ENCODE data around the gene CTCF.
A peak's percentile ranks its signal among the peaks of the same experiment; 100 is the strongest.

The CTCF gene

DNA sequence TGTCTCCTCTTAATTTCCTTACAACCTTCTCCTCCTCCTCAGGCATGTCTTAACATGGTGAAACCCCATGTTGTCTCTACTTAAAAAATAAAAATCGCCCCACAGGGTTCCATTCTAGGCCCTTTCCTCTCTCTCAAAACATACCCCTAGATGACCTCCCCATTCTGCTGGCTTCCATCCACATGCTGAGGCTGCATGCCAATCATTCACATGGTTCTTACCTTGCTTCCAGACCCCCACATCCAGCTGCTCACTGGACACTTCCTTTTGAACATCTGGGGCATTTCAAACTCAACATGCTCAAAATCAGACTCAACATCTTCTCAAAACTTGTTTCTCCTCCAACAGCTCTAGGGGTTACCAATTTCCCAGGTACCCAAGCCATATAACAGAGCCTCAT, 12.4 kb upstream of the CTCF start:
- DNase-seq: no peak

DNA sequence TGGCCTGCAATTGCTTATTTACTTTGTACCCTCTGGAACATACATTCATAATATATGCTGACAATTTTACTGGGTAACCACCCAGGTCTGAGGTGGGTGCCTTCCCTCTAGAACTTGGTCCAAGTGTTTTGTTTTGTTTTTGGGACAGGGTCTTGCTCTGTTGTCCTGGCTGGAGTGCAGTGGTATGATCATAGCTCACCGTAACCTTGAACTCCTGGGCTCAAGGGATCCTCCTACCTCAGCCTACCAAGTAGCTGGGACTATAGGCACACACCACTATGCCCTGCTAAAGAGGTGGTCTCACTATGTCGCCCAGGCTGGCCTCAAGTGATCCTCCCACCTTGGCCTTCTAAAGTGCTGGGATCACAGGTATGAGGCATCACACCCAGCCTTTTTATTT, 11.2 kb upstream of the CTCF start:
- no peak for DNase-seq

DNA sequence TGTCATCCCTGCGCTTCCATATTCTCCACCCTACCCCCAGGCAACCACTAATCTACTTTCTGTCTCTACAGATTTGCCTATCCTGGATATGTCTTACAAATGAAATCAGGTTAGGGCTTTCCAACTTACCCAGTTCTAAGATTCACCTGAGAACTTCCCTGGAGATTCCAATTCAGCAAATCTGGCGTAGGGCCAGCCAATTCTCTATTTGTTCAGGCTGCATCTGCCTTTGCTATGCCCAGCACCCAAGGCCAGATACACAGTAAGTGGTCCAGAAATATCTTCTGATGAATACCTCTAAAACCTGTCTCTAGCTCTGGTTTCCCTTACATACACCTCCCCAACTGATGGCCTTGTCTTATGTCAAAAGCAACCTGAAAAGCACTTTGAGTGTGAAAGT, 10.4 kb upstream of the CTCF start:
- DNase-seq: peak in 1 of 3 experiments; percentile 52

DNA sequence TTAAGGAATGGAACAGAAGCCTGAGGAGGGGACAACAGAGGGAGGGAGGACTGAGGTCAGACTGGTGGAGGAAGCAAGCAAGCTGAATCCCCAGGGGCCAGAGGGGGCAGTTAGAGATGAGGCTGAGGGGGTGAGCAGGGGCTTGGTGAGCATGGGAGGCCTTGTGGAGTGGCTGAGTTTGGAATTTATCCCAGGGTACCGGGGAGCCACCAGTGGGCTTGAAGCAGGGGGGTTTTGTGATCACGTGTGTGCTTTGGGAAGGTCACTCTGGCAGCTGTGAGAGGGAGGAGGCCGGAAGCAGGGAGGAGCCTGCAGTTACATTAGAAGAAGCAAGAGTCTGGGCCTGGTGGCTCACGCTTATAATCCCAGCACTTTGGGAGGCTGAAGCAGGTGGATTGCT, 9.8 kb upstream of the CTCF start:
- DNase-seq: peak in 1 of 3 experiments; percentile 24

DNA sequence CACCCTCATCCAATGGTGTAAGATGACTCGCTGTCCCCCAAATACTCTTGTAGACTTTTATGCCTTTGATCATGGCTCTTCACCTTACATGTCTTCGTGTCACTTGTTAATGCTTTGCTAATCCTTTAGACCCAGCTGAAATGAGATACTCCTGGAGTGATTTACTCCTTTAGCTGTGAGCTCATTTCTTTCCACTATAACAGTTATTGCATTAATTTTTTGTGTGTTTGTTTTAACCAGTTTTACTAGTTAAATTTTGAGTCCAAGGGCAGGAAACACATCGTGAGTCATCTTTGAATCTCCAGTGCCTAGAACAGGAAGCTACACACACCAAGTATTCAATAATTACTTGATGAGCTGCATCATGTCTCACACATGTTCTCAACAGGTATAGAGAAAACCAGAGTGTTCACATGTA, 6.5 kb upstream of the CTCF start:
- no peak for DNase-seq

DNA sequence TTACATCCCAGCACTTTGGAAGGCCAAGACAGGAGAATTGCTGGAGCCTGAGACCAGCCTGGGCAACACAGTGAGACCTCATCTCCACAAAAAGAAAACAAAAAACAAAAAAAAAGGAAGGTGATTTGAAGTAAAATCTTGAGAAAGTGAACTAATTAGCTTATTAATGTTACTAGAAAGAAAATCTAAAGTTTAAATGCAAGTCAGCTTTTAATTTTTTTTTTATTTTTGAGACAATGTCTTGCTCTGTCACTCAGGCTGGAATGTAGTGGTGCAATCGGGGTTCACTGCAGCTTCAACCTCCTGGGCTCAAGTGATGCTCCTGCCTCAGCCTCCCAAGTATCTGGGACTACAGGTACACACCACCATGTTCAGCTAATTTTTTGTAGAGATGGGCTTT, 3.5 kb upstream of the CTCF start:
- no peak for DNase-seq

DNA sequence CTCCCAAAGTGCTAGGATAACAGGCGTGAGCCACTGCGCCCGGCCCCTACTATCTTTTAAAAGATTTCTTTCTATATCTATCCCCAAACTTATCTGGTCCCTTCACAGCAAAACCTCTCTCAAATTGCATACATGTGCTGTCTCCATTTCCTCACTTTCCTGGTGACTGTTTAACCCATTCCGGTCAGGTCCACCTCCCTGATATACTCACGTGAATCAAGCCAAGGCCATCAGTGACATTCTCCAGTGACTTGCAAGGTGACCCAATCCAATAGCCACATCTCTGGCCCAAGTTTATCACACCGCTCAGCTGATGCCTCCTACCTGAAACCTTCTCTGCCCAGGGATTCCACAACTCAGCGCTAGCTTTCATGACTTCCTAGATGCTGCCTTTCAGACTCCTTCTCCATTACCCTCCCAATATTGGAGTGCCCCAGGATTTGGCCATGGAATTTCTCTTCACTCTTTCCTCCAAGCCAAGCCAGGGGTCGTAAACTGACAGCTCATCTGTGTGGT, 1.4 kb upstream of the CTCF start:
- peak in 1 of 3 experiments; percentile 24 for DNase-seq

DNA sequence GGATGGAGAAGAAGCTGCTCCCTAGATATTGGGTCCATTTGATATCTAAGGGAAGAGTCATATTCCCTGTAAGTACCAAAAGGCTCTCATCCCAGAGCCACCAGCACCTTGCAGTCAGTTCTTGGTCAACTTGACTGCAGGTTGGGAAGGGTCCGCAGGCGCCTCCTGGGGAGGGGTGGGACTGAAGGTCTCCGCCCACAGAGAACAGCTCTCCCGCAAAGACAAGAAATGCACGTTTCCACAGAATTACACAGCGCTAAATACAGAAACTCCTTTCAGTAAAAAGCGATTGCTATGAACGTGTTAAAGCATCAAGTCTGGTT, 864 bp upstream of the CTCF start:
- peak in 1 of 3 experiments; percentile 17 for DNase-seq

DNA sequence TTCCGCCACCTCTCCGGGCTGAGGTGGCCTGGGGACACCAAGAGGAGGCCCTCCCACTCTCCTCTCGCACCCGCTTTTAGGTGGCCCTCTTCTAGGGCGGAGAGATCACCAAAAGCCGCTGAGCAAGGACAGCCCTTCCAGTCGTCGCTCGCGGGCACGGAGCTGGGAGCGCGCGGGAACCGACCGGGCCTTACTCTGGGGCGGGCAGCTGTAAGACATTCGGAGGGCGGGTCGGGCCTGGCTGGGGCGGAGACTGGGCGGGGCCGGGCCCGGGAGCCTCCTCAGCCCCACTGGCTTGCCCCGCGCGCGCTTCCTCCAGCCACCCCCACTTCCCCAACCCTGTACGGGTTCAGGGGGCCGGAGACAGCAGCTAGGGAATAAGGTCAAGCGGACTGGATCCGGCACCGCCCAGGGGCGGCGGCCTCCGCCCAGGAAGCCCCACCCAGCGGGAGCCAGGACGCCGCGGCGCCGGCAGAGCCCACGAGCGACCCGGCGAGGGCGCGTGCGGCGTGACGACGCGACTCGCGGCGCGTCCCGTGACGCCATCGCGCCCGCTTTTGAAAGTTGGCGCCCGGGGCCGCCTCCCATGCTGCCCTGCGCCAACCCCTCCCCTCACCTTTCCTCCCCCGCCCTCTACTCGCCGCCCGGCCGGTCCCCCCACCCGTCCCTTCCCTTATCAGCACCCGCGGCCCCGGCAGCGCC, 351 bp upstream of the CTCF start:
- peak; percentile 93 to 99 (median 95) for DNase-seq

DNA sequence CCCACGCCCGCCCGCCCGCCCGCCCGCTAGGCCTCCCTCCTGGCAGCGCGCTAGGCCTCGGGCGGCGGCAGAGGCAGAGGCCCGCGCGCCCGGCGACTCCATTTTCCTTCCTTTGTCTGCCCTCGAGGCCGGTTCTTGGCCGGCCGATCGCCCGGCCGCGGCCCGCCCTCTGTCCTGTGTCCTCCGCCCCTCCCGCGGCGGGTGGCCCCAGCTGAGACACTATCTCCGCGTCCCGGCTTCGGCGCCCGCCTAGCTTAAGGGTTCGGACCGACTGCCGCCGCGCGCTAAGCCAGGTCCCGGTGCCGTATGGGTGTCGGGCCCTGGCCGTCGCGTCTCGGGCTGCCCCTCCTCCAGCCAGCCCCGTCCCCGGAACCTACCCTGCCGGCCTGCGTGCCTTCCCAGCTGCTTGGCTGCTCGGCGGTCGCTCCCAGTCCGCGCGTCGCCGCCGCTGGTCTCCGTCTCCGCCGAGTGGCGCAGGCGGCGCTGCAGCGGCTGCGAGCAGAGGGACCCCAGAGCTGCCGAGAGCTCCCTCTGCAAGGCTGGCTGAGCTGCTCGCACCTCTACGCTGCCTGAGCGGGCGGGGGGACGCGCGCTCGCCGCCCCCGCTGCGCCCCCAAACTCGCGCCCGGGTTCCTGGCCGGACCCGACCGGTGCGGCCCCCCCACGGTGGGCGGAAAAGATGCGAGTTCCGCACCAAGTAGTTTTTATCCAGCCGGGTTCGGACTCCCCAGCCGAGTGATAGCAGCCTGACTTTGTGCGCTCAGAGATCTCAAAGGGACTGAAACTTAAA, 787 bp downstream of the CTCF start:
- peak; percentile 36 to 79 (median 74) for DNase-seq

DNA sequence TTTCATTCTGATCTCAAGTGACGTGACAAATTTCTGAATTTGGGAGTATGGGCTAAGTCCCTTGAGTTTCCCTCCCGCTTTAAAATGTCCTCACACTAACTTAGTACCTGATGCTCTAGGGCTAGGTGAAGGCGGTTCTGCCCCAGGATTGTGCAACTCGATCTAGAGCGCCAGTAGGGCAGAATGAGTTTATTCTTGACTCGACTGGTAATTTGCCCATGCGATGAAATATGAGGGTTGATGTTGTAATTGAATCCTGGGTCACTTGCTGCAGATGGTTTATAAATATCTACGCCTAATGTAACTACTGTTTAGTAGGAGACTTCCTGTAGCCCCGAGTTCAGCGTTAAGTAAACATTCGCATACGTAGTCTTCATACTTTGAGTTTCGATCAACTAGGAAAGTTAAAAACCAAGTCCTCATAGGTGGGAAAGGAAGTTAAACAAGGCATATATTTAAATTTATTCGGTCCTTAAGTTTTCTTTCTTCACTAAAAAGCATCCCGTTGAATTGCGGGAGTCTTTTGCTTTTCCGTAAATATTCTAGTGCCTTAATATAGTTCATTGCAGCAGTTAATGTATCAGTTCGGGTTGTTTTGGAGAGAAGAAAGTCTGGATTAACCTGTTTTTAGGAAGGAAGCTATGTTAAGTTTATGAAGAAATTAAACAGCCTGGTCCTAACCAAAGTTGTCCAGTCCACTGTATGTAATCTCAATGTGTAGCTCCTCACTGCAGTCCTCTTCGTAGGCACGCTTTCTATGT, 1.6 kb downstream of the CTCF start:
- DNase-seq: peak in 2 of 3 experiments; percentile 50 to 71

DNA sequence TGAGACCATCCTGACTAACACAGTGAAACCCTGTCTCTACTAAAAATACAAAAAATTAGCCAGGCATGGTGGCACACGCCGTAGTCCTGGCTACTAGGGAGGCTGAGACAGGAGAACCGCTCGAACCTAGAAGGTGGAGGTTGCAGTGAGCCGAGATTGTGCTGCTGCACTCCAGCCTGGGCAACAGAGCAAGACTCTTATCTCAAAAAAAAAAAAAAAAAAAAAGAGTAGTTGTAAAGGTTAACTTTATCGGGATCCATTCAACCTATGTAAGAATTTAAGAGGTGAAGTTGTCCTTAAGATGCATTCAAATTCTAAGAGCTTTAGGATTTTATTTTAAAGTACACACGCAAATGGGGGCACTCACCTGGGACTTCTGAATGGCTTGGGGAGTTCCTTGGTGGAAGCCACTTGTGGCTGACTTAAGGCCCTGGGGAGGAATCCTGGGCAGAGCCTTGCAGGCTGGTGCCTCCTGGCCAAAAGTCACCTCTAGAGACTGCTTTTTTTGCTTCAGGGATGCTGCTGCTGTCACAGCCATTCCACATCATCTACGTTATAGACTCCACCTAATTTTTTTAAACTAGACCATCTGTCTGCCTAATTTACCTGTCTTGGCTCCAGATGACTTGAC, 3.3 kb downstream of the CTCF start:
- no peak for DNase-seq

DNA sequence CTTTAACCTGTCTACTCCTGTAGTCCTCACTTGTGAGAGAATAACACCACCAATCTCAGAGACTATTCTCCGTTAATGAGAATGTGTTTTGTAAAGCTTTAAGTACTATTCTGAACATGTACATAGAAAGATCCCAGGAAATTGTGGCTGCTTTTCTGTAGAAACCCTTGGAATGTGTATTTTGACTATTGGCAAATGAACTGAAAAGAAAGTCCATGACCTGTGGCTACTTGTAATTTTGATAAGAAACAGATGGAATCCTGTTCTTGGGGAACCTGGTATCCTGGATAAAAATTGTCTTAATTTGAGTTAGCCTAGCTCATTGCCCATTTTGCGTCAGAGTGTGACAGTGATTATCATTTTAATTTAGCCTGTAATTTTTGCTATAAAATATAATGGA, 9.1 kb downstream of the CTCF start:
- no peak for DNase-seq

DNA sequence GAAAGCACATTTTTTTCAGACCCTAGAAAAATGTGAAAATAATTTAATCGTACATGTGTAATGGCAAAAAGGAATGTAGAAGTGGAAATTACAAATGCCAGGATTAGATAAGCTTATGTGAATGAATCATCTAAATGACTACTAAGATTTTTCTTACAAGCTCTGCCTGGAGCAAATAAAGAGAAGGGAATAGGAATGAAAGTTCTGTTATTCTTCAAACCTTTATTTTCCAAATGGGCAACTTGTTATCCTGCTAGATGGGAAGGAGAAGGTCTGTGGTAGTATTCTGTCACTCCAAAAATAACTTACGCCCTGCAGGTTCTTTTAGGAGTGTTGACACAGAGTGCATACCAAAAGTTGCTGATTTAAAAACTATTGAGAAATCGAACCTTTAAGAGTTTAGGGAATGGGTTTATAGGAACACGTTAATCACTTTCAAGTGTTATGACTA, 9.7 kb downstream of the CTCF start:
- DNase-seq: no peak

DNA sequence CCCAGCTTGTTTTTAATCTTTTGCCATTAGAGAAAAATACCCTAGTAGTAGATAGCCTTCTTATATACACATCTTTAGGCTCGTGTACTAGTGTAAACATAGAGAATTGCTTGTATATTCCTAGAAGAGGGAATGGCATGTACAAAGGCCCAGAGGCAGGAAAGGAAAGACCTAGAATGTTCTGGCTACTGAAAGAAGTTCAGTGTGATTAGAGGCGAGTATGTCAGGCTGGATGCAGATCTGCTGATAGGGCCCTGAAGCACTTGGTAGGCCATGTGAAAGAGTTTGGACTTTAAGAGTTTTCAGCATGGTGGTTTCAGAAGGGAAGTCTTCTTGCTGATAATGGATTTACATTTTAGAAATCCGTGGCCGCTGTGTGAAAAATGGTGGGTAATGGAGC, 17.4 kb downstream of the CTCF start:
- no peak for DNase-seq

DNA sequence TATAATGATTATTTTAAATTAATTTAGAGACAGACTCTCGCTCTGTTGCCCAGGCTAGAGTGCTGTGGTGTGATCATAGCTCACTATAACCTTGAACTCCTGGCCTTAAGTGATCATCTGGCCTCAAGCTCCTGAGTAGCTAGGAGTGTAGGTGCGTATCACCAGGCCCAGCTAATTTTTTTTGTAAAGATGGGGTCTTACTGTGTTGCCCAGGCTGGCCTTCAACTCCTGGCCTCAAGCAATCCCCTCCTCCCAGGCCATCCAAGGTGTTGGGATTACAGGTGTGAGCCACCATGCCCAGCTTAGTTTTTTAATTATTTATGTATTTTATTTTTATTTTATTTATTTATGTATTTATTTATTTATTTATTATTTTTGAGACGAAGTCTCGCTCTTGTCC, 17.9 kb downstream of the CTCF start:
- DNase-seq: no peak

DNA sequence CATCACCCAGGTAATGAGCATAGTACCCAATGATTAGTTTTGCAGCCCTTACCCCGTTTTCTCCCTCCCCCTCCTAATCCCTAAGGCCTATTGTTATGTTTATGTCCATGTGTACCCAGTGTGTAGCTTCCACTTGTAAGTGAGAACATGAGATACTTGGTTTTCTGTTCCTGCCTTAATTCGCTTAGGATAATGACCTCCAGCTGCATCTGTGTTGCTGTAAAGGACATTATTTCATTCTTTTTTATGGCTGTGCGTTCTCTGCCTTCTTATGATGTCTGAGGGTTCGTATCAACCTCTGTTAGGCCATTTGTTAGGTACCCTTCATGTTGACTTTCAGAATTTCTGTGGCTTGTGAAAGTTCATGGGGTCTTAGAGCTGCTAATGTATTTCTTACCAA, 31.0 kb downstream of the CTCF start:
- peak in 1 of 3 experiments; percentile 4 for DNase-seq

DNA sequence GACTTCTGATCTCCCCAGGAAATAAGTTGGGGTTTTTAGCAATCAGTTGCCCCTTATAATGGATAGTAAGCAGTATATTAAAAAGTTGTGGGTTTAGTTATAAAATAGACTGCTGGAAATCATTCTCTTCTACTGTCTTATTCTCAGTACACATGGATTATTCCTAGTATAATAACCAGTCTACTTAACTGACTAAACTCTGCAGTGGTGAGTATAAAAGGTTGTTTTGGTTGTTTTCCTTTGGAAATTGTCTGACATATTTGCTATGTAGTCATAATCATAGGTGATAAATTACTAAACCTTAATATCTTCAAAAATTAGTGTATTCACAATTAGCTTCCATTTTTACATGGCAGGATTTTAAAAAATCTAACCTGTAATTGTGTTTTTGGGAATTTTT, 31.4 kb downstream of the CTCF start:
- DNase-seq: no peak

DNA sequence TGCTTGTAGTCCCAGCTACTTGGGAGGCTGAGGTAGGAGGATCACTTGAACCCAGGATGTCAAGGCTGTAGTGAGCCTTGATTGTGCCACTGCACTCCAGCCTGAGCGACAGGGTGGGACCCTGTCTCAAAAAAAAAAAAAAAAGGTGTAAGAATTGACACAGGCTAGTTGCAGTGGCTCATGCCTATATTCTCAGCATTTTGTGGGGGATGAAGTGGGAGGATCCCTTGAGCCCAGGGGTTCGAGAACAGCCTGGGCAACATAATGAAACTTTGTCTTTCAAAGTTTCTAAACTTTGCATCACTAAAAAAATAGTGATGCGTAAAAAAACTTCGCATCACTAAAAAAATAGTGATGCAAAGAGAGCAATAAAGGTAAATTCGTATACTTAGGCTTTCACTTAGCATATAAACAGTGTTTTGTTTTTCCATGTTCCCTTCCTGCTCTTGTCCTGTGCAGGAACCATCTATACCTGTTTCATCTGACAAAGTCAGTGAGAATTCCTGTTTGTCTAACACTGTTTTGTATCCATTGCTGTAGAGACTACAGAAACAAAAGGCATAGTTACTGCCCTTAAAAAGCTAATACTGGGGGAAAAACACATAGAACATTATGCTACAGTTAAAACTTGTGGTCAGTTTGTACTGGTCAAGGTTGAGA, 32.1 kb downstream of the CTCF start:
- DNase-seq: no peak

DNA sequence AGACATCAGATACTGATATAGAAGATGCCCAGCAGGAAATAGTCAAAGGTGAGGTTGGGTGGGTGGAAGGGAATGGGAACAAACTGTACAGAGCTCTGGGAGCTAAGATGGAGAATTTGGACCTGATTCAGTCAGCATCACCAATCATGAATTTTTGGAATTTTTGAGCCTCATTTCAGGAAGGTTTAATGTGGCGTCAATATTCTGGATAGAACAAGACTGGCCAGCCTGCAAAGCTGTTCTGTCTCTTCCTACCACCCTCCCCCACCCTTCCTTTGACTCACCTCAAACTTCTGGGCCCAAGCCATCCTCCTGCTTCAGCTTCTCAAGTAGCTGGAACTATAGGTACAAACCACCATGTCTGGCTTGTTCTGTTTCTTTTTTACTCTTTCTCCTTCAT, 32.6 kb downstream of the CTCF start:
- DNase-seq: no peak

DNA sequence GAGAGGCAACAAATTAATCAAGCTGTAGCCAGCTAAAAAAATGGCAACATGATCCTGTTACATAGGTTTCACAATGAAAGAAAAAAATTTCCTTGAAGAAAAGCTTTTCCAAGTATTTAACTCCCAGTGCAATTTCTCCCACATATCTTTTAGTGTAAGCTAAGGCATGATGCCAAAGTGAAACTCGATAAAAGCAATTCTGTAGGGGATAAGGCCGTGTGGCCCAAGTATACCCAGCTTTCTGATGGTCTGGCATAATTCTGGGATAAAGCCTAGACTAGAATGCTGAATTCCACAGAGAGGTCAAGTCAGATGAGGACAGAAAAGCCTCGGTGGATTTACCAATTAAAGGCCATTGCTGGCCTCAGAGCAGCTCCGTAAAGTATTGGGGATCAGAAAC, 36.2 kb downstream of the CTCF start:
- DNase-seq: no peak

DNA sequence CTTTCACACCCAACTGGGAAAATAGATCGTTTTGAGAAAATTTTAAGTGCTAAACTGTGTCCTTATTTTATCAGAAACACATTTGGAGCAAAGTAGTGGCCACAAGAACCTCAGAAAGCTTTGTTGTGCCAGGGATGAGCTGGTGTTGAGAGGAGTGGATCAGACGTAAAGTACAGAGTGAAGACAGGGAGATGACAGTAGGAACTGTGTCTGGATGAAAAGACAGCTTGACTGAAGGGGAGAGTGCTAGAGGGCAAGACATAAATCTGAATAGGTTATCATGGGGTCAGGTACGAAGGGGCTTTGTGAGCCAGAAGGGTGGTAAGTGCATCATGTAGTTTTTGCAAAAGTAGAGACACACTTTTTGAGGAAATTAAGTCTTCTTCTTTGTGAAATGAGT, 43.3 kb downstream of the CTCF start:
- DNase-seq: no peak

DNA sequence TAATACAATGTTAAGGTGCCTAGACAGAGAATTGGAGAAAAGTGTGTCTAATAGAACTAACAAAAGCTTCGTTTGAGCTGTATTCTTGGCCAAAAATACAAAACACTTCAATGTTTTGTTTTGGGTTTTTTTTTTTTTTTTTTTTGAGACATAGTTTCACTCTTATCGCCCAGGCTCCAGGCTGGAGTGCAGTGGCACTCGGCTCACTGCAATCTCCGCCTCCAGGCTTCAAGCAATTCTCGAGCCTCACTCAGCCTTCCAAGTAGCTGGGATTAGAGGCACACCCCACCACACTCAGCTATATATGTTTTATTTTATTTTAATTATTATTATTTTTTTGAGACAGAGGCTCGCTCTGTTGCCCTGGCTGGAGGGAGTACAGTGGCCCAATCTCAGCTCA, 44.3 kb downstream of the CTCF start:
- no peak for DNase-seq
